ENCODE data around the gene LHX2. TPM values are rescaled to one million over a fixed set of nuclear protein-coding genes. Genes with fewer than 3 reads are reported as not detected.

Gene LHX2
- total RNA-seq, 4 donors from 2014 or later = 0.22 TPM; not detected in 3

- intact Hi-C loops (cut with DNase I) = no loop called here
- Histone ChIP-seq H3K27ac (no peak overlapping the region), H3K9me3 (no peaks in the 10 kb centered on the region), H3K27me3 (peaks cover 0 to 34% (median 0%) of the 10 kb centered on the region in 4 donors), H3K4me1 (no peaks in the 10 kb centered on the region), H3K4me3 (no peak overlapping the region), H3K36me3 (no peaks in the 10 kb centered on the region)
- WGBS, 2 donors = no CpG with 5 or more reads among the region's 2 CpGs
- DNase-seq = no peak
- TF ChIP-seq CTCF (IDR thresholded peaks at IDR 0.05) = peak in 1 of 6 experiments; percentile 18
- no peak for TF ChIP-seq POLR2A (IDR thresholded peaks at IDR 0.05)
Observed at GRCh38 chr9:124062172-124062571, 50.6 kb downstream of the LHX2 start.

- Histone ChIP-seq H3K9me3 (no peaks in the 10 kb centered on the region), H3K27me3 (peaks cover 0 to 34% (median 0%) of the 10 kb centered on the region in 4 donors), H3K4me1 (no peaks in the 10 kb centered on the region), H3K36me3 (no peaks in the 10 kb centered on the region), H3K27ac (no peak overlapping the region), H3K4me3 (no peak overlapping the region)
- intact Hi-C loops (cut with DNase I) = no loop called here
- no peak for DNase-seq
- TF ChIP-seq CTCF (IDR thresholded peaks at IDR 0.05) (no peak), POLR2A (IDR thresholded peaks at IDR 0.05) (no peak)
- WGBS, 2 donors = 74 to 77% methylated on average over 13 of the region's 13 CpGs
Observed at GRCh38 chr9:124066783-124067577, 55.4 kb downstream of the LHX2 start.

GRCh38 chr9:124068251-124068650, 56.7 kb downstream of the LHX2 start:
- Histone ChIP-seq H3K36me3 (no peaks in the 10 kb centered on the region), H3K27me3 (peaks cover 0 to 39% (median 0%) of the 10 kb centered on the region in 4 donors), H3K4me1 (no peaks in the 10 kb centered on the region), H3K27ac (no peak overlapping the region), H3K4me3 (no peak overlapping the region), H3K9me3 (no peaks in the 10 kb centered on the region)
- no peak for DNase-seq
- TF ChIP-seq CTCF (IDR thresholded peaks at IDR 0.05) = no peak
- TF ChIP-seq POLR2A (IDR thresholded peaks at IDR 0.05) = no peak
- intact Hi-C loops (cut with DNase I) = no loop called here
- 70 to 95% methylated on average over 3 of the region's 3 CpGs for WGBS, 2 donors

GRCh38 chr9:124074746-124075145, 63.2 kb downstream of the LHX2 start:
- Histone ChIP-seq H3K27me3 (peaks cover 0 to 37% (median 0%) of the 10 kb centered on the region in 4 donors), H3K27ac (no peak overlapping the region), H3K9me3 (no peaks in the 10 kb centered on the region), H3K4me3 (no peak overlapping the region), H3K4me1 (peaks cover 0 to 18% (median 15%) of the 10 kb centered on the region in 3 donors), H3K36me3 (no peaks in the 10 kb centered on the region)
- 17 to 50% methylated on average over 1 of the region's 1 CpG for WGBS, 2 donors
- intact Hi-C loops (cut with DNase I) = no loop called here
- no peak for DNase-seq
- no peak for TF ChIP-seq CTCF (IDR thresholded peaks at IDR 0.05)
- TF ChIP-seq POLR2A (IDR thresholded peaks at IDR 0.05) = no peak

GRCh38 chr9:124075761-124076160, 64.2 kb downstream of the LHX2 start:
- no peak for DNase-seq
- Histone ChIP-seq H3K27ac (no peak overlapping the region), H3K36me3 (no peaks in the 10 kb centered on the region), H3K9me3 (no peaks in the 10 kb centered on the region), H3K4me3 (no peak overlapping the region), H3K27me3 (peaks cover 0 to 28% (median 0%) of the 10 kb centered on the region in 4 donors), H3K4me1 (peaks cover 0 to 18% (median 15%) of the 10 kb centered on the region in 3 donors)
- 70 to 80% methylated on average over 3 of the region's 3 CpGs for WGBS, 2 donors
- TF ChIP-seq CTCF (IDR thresholded peaks at IDR 0.05) (no peak), POLR2A (IDR thresholded peaks at IDR 0.05) (no peak)
- intact Hi-C loops (cut with DNase I) = no loop called here

All from esophagus squamous epithelium (tissue), 5 donors.